Measurements from ENCODE around the gene ZNF609. TPM values are rescaled to one million over a fixed set of nuclear protein-coding genes. Genes with fewer than 3 reads are reported as not detected.

The ZNF609 gene
- total and polyA plus RNA-seq, 2 experiments from 2014 or later, result 6.3 to 11.3 TPM

- no peak overlapping the region for H2AFZ ChIP-seq
- no peak overlapping the region for H3K27ac ChIP-seq
- DNase-seq, result no peak
- H3K27me3 ChIP-seq (replicated peaks; ENCODE audit: insufficient read depth), result no peaks in the 10 kb centered on the region
- H3K9me2 ChIP-seq (ENCODE audit: insufficient read depth), result no peaks in the 10 kb centered on the region
- H3K4me1 ChIP-seq (ENCODE audit: insufficient read depth), result no peaks in the 10 kb centered on the region
- no peak overlapping the region for H3K9ac ChIP-seq
- H3K9me3 ChIP-seq (ENCODE audit: low read depth), result no peaks in the 10 kb centered on the region
- H4K20me1 ChIP-seq (ENCODE audit: insufficient read depth), result no peaks in the 10 kb centered on the region
- 42 to 45% methylated on average over 2 of the region's 2 CpGs for WGBS, 2 experiments (ENCODE audit: low coverage in 1 of 2, low lambda C conversion rate in 2 of 2, missing lambda C conversion rate in 2 of 2)
- H3K79me2 ChIP-seq (ENCODE audit: insufficient read depth), result no peaks in the 10 kb centered on the region
- peaks cover 11% of the 10 kb centered on the region; the same call in 1 of the 2 replicates for H3K36me3 ChIP-seq (ENCODE audit: low read depth)
- in situ Hi-C loops (cut with MboI), result no loop called here
- no peak overlapping the region for H3K4me3 ChIP-seq
- TF ChIP-seq EZH2 (IDR thresholded peaks at IDR 0.05; ENCODE audit: insufficient read depth, poor library complexity, severe bottlenecking) (no peak), EZH2phosphoT487 (IDR thresholded peaks at IDR 0.05; ENCODE audit: insufficient read depth, low read depth) (no peak)
- H3F3A ChIP-seq (ENCODE audit: insufficient read depth), result no peaks in the 10 kb centered on the region; the same call in 1 of the 2 replicates
- H3K4me2 ChIP-seq (ENCODE audit: unreplicated experiment), result no peak overlapping the region
Observed at GRCh38 chr15:64680097-64680496, 219.7 kb downstream of the ZNF609 start.

GRCh38 chr15:64681424-64682024 is 221.1 kb downstream of the ZNF609 start:
- H3K27me3 ChIP-seq (replicated peaks; ENCODE audit: insufficient read depth), result no peaks in the 10 kb centered on the region
- DNase-seq, result peak; percentile 69
- in situ Hi-C loops (cut with MboI), result no loop called here
- H2AFZ ChIP-seq, result no peak overlapping the region
- H3K4me1 ChIP-seq (ENCODE audit: insufficient read depth), result no peaks in the 10 kb centered on the region
- H3K9ac ChIP-seq, result no peak overlapping the region
- WGBS, 2 experiments (ENCODE audit: low coverage in 1 of 2, low lambda C conversion rate in 2 of 2, missing lambda C conversion rate in 2 of 2), result 59 to 61% methylated on average over 9 of the region's 9 CpGs
- TF ChIP-seq EZH2 (IDR thresholded peaks at IDR 0.05; ENCODE audit: insufficient read depth, poor library complexity, severe bottlenecking) (no peak), EZH2phosphoT487 (IDR thresholded peaks at IDR 0.05; ENCODE audit: insufficient read depth, low read depth) (no peak)
- no peak overlapping the region for H3K27ac ChIP-seq
- H4K20me1 ChIP-seq (ENCODE audit: insufficient read depth), result no peaks in the 10 kb centered on the region
- H3K79me2 ChIP-seq (ENCODE audit: insufficient read depth), result no peaks in the 10 kb centered on the region
- H3K9me2 ChIP-seq (ENCODE audit: insufficient read depth), result no peaks in the 10 kb centered on the region
- H3K36me3 ChIP-seq (ENCODE audit: low read depth), result peaks cover 13% of the 10 kb centered on the region; the same call in 1 of the 2 replicates
- no peaks in the 10 kb centered on the region for H3K9me3 ChIP-seq (ENCODE audit: low read depth)
- no peak overlapping the region for H3K4me2 ChIP-seq (ENCODE audit: unreplicated experiment)
- no peak overlapping the region for H3K4me3 ChIP-seq
- H3F3A ChIP-seq (ENCODE audit: insufficient read depth), result peaks cover 7% of the 10 kb centered on the region

GRCh38 chr15:64682255-64682654 is 221.9 kb downstream of the ZNF609 start:
- in situ Hi-C loops (cut with MboI), result no loop called here
- Histone ChIP-seq H3K79me2 (ENCODE audit: insufficient read depth) (no peaks in the 10 kb centered on the region), H3F3A (ENCODE audit: insufficient read depth) (peaks cover 12% of the 10 kb centered on the region), H3K27ac (no peak overlapping the region), H3K27me3 (replicated peaks; ENCODE audit: insufficient read depth) (no peaks in the 10 kb centered on the region), H2AFZ (no peak overlapping the region), H3K9me3 (ENCODE audit: low read depth) (no peaks in the 10 kb centered on the region), H3K4me3 (no peak overlapping the region), H3K9ac (no peak overlapping the region), H4K20me1 (ENCODE audit: insufficient read depth) (no peaks in the 10 kb centered on the region), H3K4me2 (ENCODE audit: unreplicated experiment) (no peak overlapping the region), H3K9me2 (ENCODE audit: insufficient read depth) (no peaks in the 10 kb centered on the region), H3K4me1 (ENCODE audit: insufficient read depth) (no peaks in the 10 kb centered on the region), H3K36me3 (ENCODE audit: low read depth) (peaks cover 20% of the 10 kb centered on the region; the same call in 1 of the 2 replicates)
- 67 to 73% methylated on average over 3 of the region's 3 CpGs for WGBS, 2 experiments (ENCODE audit: low coverage in 1 of 2, low lambda C conversion rate in 2 of 2, missing lambda C conversion rate in 2 of 2)
- TF ChIP-seq EZH2phosphoT487 (IDR thresholded peaks at IDR 0.05; ENCODE audit: insufficient read depth, low read depth), result no peak
- DNase-seq, result no peak

- Histone ChIP-seq H3K27ac (no peak overlapping the region), H3K36me3 (ENCODE audit: low read depth) (peaks cover 32% of the 10 kb centered on the region; the same call in 1 of the 2 replicates), H3K9me3 (ENCODE audit: low read depth) (no peaks in the 10 kb centered on the region), H3K4me3 (no peak overlapping the region), H3K79me2 (ENCODE audit: insufficient read depth) (no peaks in the 10 kb centered on the region), H2AFZ (no peak overlapping the region), H3K4me1 (ENCODE audit: insufficient read depth) (no peaks in the 10 kb centered on the region), H4K20me1 (ENCODE audit: insufficient read depth) (no peaks in the 10 kb centered on the region), H3K4me2 (ENCODE audit: unreplicated experiment) (no peak overlapping the region), H3F3A (ENCODE audit: insufficient read depth) (peaks cover 12% of the 10 kb centered on the region), H3K9me2 (ENCODE audit: insufficient read depth) (no peaks in the 10 kb centered on the region), H3K27me3 (replicated peaks; ENCODE audit: insufficient read depth) (no peaks in the 10 kb centered on the region), H3K9ac (no peak overlapping the region)
- WGBS, 2 experiments (ENCODE audit: low coverage in 1 of 2, low lambda C conversion rate in 2 of 2, missing lambda C conversion rate in 2 of 2), result 34 to 38% methylated on average over 3 of the region's 3 CpGs
- TF ChIP-seq EZH2phosphoT487 (IDR thresholded peaks at IDR 0.05; ENCODE audit: insufficient read depth, low read depth) (no peak), EZH2 (IDR thresholded peaks at IDR 0.05; ENCODE audit: insufficient read depth, poor library complexity, severe bottlenecking) (no peak)
- in situ Hi-C loops (cut with MboI), result no loop called here
- no peak for DNase-seq
Observed at GRCh38 chr15:64683378-64683777, 223.0 kb downstream of the ZNF609 start.
